ENCODE data around the gene MYT1.

DNA sequence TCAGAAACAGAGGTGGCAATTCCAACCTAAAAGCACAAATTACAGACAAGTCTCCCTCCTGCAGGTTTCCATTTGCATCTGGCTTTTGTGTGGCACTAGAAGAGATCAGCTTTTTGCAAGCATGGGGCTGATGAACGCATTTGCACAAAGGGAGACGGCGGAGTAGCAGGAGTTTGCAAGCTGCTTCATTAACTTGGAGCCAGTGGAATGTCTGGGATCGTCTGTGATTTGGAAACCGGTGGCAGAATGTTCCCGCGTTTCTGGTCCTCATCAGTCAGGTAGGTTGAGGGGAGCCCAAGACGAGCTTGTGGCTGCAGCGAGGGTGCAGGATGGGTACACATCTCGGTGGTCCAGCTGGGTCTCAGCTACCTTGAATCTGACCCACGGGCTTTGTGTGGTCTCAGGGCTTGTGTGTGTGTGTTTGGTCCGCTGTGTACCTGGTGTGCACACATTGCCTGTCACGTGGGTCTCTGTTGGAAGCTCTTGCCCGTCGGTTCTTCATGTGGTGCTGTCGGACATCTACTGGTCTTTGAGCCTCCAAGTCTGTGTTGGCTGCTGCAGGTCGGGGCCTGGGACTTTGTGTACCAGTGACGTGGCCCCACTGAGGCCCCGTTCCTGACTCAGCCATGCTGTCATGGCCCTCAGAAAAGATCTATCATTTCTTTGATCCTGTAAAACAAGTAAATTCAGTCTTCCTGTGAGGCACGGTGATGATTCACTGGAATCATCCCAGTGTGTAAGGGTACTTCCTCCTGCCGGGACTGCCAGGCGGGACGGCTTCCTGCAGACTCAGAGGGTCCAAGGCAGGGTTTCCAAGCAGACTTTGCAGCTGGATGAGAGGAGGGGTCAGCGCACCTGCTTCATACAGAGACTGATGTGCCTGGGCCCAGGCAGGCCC lies 12.4 kb upstream of the MYT1 start:
- no peak for TF ChIP-seq YY1 (IDR thresholded peaks at IDR 0.05; ENCODE audit: low read depth)
- TF ChIP-seq TAF1 (IDR thresholded peaks at IDR 0.05; ENCODE audit: low read depth) = no peak
- TF ChIP-seq CEBPB (IDR thresholded peaks at IDR 0.05) = no peak
- no peak for TF ChIP-seq EP300 (IDR thresholded peaks at IDR 0.05; ENCODE audit: borderline replicate concordance)
- no peak for TF ChIP-seq TCF12 (IDR thresholded peaks at IDR 0.05; ENCODE audit: low read depth)
- TF ChIP-seq RAD21 (IDR thresholded peaks at IDR 0.05; ENCODE audit: low read depth) = no peak

Data from Ishikawa (cell line).